ENCODE measurements around the gene ARHGEF3. TPM values are rescaled to one million over a fixed set of nuclear protein-coding genes. Genes with fewer than 3 reads are reported as not detected.

Gene ARHGEF3
- total and polyA plus RNA-seq, 8 donors, result 19.5 to 34.1 (median 24.4) TPM

- Histone ChIP-seq H3K36me3 (no peaks in the 10 kb centered on the region), H3K27ac (no peak overlapping the region), H3K4me1 (peaks cover 0 to 17% of the 10 kb centered on the region in 2 donors), H3K27me3 (no peaks in the 10 kb centered on the region), H3K4me3 (no peak overlapping the region), H3K9me3 (no peaks in the 10 kb centered on the region)
- DNase-seq (peak in 1 of 4 donors; percentile 65), ATAC-seq (peak; percentile 66)
- TF ChIP-seq CTCF (IDR thresholded peaks at IDR 0.05), result no peak
- intact Hi-C loops (cut with DNase I), result no loop called here
These were observed 9.1 kb upstream of the ARHGEF3 start for GRCh38 chr3:56810577-56811545.

- intact Hi-C loops (cut with DNase I), result no loop called here
- no peak overlapping the region for H3K4me3 ChIP-seq
- H3K4me1 ChIP-seq, result peaks cover 0 to 6% of the 10 kb centered on the region in 2 donors
- no peak for TF ChIP-seq CTCF (IDR thresholded peaks at IDR 0.05)
- no peaks in the 10 kb centered on the region for H3K36me3 ChIP-seq
- DNase-seq (no peak), ATAC-seq (no peak)
- no peaks in the 10 kb centered on the region for H3K9me3 ChIP-seq
- no peaks in the 10 kb centered on the region for H3K27me3 ChIP-seq
- no peak overlapping the region for H3K27ac ChIP-seq
These were observed 4.7 kb upstream of the ARHGEF3 start for GRCh38 chr3:56806407-56806806.

- no peak for TF ChIP-seq CTCF (IDR thresholded peaks at IDR 0.05)
- intact Hi-C loops (cut with DNase I), result loop anchor here in 1 of 2 donors (5.0 kb wide), 1 partner anchor 180 kb away; no protein-coding TSS in a partner anchor
- no peak overlapping the region for H3K27ac ChIP-seq
These were observed 1.0 kb upstream of the ARHGEF3 start for GRCh38 chr3:56802790-56803189.

GRCh38 chr3:56802378-56802745 lies 613 bp upstream of the ARHGEF3 start:
- H3K27me3 ChIP-seq, result no peaks in the 10 kb centered on the region
- intact Hi-C loops (cut with DNase I), result loop anchor here in 1 of 2 donors (5.0 kb wide), 1 partner anchor 180 kb away; no protein-coding TSS in a partner anchor
- no peak for ATAC-seq
- no peaks in the 10 kb centered on the region for H3K9me3 ChIP-seq
- H3K27ac ChIP-seq, result no peak overlapping the region
- H3K4me1 ChIP-seq, result peaks cover 9 to 44% of the 10 kb centered on the region in 2 donors
- no peak for TF ChIP-seq CTCF (IDR thresholded peaks at IDR 0.05)
- H3K36me3 ChIP-seq, result no peaks in the 10 kb centered on the region
- H3K4me3 ChIP-seq, result peak overlapping the region; percentile 70 to 85
- DNase-seq, result no peak

More at GRCh38 chr3:56802790-56803189, 1.0 kb upstream of the ARHGEF3 start:
- no peaks in the 10 kb centered on the region for H3K27me3 ChIP-seq
- no peaks in the 10 kb centered on the region for H3K9me3 ChIP-seq
- ATAC-seq, result no peak
- no peaks in the 10 kb centered on the region for H3K36me3 ChIP-seq
- DNase-seq, result no peak
- peaks cover 9 to 40% of the 10 kb centered on the region in 2 donors for H3K4me1 ChIP-seq
- no peak overlapping the region for H3K4me3 ChIP-seq

Data from left lung (tissue), 10 donors.